GM18498 (cell line): ENCODE measurements around the gene HIVEP2.
A peak's percentile ranks its signal among the peaks of the same experiment; 100 is the strongest.
"Not testable (repeated sequence)": the region's sequence is repeated elsewhere in the genome, so short reads cannot be mapped to it uniquely, and the experiment has no call there.

Experiments
- ATAC-seq: cut with Tn5 transposase; IDR thresholded peaks from one replicate; pipeline ENCODE4 v1.9.1; 2021; ENCODE audit warnings: mild to moderate bottlenecking, moderate library complexity; ENCODE audit not compliant: unreplicated experiment

Gene HIVEP2, protein sequence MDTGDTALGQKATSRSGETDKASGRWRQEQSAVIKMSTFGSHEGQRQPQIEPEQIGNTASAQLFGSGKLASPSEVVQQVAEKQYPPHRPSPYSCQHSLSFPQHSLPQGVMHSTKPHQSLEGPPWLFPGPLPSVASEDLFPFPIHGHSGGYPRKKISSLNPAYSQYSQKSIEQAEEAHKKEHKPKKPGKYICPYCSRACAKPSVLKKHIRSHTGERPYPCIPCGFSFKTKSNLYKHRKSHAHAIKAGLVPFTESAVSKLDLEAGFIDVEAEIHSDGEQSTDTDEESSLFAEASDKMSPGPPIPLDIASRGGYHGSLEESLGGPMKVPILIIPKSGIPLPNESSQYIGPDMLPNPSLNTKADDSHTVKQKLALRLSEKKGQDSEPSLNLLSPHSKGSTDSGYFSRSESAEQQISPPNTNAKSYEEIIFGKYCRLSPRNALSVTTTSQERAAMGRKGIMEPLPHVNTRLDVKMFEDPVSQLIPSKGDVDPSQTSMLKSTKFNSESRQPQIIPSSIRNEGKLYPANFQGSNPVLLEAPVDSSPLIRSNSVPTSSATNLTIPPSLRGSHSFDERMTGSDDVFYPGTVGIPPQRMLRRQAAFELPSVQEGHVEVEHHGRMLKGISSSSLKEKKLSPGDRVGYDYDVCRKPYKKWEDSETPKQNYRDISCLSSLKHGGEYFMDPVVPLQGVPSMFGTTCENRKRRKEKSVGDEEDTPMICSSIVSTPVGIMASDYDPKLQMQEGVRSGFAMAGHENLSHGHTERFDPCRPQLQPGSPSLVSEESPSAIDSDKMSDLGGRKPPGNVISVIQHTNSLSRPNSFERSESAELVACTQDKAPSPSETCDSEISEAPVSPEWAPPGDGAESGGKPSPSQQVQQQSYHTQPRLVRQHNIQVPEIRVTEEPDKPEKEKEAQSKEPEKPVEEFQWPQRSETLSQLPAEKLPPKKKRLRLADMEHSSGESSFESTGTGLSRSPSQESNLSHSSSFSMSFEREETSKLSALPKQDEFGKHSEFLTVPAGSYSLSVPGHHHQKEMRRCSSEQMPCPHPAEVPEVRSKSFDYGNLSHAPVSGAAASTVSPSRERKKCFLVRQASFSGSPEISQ (N-terminal part only)

DNA sequence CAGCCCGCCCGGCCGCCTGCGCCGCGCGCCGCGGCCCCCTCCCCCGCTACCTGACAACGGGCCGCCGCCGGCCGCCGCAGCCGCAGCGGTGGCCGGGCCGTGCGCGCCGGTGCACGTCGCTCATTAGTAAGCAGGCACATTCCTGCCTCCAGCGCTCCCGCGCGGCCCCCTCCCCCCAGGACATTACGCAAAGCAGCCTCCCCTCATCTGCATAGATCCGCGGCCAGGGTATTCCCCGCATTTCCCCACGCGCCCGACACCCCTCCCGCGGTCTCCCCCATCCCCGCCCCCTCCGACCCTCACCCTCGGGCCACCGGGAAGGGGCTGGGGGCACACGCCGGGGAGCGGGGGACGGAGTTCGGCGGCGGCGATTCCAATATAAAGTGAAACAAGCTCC, at the start of gene HIVEP2:
Gene HIVEP2 (minus strand): TSS at position 128 of the 397 bp plus-strand sequence. CDS start 170,438 bp downstream, outside the sequence.
- ATAC-seq, result peak; percentile 31

DNA sequence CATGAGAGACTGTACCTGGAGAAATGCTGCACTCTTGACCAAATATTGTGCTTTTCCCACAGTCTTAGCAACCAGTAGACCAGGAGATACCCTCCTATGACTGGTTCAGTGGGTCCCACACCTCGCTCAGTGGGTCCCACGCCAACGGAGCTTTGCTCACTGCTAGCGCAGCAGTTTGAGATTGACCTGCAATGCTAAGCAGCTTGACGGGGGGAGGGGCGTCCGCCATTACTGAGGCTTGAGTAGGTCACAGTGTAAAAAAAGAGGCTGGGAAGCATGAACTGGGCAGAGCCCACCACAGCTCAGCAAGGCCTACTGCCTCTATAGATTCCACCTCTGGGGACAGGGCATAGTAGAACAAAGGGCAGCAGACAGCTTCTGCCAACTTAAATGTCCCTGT, 49.0 kb upstream of the HIVEP2 start:
- ATAC-seq, result no peak

DNA sequence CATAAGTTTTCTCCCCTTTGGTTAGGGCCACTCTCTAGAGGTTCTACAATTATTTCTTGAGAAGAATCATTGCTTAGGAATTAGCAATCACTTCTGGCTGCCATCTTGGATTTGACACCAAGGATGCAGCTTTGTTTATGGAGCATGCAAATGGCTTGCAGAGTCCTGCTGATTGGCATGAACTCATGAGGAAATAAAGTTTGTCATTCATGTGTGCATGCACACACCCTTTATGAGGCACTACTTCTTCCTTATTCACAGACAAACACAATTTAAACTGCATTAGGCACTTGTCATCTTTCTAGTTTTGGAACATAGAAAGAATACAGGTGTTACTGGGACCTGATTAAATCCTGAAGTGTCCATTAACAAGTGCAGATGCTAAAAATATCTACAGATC, 42.5 kb upstream of the HIVEP2 start:
- no peak for ATAC-seq

DNA sequence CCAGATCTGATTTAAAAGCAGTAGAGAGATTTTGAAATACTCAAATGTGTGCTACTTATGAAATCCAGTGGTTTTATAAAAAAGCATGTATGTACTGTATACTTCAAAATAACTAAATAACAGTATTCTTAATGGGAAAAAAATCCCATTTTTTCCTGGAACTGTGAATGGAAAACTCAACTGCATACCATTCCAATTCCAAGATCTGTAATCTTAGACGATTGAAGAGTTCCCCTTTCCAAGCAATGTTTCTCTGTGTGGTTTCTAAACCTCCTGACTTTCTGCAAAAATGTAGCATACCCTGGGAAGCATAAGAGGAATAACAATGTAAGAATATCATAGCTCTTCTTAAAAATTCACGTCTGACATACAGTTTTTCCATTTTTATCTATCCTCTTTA, 40.3 kb upstream of the HIVEP2 start:
- no peak for ATAC-seq

DNA sequence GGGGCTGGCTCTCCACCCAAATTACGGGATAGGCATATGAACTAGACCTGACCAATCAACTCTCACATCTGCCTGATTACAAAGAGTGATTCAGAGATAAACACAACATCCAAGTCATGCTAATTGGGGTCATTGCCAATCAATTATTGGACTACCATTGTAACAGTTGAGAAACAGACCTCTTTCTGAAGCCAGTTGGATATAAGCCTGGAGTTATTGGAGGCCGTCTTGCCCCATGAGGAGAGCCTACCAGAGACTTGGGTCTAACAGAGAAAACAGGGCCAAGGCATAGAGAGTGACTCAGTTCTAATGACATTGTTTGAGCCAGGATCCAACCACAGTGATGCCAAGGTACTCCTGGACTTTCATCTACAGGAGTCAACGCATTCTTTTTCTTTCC, 39.4 kb upstream of the HIVEP2 start:
- ATAC-seq, result no peak

DNA sequence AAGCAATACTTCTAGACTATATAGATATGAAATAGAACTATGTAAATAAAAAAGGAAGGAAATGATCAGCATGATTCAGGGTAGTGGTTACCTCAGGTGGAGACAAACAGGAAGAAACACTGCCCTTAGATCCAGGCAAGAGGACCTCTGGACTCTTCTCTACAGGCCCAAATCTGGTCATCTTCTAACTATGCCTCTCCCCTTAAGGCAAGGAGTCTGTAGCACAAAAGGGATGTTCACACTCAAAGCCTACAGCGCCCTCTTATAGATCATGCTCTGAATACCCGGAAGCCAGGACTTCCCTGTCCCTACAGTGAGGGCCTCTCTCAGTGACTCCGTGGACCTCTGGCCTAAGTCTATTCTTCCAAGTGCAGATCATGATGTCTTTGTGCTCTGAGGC, 30.4 kb upstream of the HIVEP2 start:
- no peak for ATAC-seq

DNA sequence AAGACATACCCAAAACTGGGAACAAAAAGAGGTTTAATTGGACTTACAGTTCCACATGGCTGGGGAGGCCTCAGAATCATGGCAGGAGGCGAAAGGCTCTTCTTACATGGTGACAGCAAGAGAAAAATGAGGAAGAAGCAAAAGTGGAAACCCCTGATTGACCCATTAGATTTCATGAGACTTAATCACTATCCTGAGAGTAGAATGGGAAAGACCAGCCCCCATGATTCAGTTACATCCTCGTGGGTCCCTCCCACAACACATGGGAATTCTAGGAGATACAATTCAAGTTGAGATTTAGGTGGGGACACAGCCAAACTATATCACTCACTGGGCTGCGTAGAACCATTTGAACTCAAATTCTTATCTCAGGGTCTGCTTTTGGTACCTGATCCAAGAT, 26.0 kb upstream of the HIVEP2 start:
- not testable (repeated sequence) for ATAC-seq

DNA sequence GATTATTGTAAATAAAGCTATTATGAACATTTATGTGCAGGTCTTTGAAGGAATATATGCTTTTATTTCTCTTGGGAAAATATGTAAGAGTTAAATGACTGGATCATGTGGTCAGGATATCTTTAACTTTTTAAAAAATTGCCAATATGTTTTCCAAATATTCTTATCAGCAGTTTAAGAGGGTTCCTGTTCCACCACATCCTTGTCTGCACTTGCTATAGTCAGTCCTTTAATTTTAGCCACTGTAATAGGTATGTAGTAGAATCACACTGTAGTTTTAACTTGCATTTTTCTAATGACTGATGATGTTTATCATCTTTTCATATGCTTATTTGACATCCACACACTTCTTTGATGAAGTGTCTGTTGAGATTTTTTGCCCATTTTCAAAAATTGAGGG, 23.6 kb upstream of the HIVEP2 start:
- no peak for ATAC-seq

DNA sequence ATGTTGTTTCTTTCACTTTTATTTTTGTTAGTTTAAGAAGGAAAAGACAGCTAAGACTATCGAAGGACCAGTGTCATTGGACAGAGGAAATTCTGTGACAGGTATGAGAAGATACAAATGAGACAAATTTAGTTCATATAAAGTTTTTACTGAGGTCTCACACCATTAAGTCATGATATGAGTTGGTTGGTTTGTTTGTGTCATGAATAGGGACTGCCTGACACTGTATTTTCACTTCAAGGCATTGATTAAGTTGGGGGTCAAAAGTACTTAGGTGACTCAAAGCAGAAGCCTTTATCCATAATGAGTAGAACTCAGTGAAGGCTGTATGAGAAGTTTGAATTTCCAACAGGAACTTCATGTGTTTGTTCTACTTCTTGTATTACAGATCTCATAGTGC, 21.3 kb upstream of the HIVEP2 start:
- ATAC-seq, result no peak

DNA sequence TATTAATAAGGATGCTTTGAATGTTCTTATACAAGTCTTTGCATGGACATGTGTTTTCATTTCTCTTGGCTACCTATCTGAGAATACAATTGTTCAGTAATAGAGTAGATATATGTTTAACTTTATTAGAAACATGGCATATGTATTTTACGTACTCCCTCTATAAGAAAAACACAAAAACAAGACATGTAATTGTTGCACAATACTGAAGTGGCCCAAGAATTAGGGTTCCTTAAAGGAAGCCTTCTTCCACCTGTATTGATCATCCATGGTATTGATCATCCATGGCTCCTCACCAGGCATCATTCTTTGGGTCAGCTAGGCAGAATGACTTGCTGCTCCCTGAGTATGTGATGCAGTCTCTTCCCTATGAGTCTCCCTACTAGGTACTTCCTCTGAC, 20.2 kb upstream of the HIVEP2 start:
- ATAC-seq, result no peak

DNA sequence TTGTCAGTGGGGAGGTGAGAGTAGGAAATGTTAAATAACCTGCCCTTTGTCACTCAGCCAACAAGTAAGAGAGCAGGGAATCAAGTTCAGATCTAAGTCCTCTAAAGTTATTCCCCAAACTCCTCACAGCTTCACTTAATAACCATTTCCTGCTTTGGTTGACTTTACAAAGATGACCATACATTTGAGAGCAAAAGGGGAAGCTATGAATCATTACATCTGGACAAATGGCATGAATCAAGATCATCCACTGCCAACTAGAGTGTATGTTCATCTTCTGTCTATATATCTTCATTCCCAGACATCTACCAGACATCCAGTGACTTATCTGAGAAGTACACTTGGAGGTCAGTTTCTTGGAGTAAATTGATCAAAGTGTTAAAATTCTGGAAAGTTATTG, 15.1 kb upstream of the HIVEP2 start:
- no peak for ATAC-seq

DNA sequence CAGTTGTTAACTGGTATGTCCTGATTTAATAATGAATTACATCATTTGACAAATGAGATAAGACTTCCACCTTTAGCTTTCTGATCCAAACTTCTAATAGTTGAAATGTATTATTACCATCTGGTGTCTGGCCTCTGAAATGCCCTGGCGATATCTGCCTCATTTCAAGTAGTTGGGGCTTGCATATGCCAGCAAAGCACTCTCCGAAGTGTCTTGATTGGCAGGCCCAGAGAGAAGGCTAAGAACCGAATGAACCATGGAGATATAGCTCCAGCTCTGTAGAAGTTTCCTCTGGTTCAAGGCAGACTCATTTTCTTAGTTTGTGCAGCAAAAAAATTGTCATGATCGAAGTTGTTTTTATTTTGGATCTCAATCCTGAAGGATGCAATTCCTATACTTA, 13.4 kb upstream of the HIVEP2 start:
- ATAC-seq, result no peak

DNA sequence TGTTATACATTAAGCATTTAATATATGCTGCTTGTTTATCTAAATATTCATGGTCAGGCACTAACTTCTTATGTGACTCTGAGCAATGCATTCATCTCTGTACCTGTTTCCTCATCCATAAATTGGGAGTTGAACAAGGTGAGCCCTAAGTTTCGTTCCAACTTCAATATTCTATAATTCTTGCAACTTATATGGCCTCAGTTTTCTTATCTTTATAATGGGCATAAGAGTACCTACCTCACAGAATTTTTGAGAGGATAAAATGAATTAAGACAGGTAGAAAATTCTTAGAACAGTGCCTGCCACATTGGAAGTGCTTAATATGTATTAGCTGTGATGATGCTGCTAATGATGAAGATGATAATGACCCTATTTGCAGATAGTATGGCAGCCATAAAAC, 11.8 kb upstream of the HIVEP2 start:
- ATAC-seq, result no peak

DNA sequence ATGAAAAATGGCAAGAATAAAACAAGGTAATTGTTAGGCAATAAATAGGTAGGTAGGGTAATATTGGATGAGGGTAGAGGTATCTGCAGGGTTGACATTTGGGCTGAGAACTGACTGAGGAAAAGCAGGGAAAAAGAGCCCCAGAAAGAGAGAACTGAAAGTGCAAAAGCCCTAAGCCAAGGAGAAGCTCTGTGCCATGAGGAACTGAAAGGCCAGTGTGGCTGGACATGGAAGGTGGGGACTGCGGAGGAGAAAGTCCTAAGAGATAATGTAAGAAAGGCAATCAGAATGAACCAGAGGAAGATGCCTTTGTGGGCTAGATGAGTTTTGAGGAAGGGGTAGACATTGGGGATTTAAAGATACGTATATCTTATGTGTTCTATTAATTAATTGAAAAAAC, 9.9 kb upstream of the HIVEP2 start:
- no peak for ATAC-seq

DNA sequence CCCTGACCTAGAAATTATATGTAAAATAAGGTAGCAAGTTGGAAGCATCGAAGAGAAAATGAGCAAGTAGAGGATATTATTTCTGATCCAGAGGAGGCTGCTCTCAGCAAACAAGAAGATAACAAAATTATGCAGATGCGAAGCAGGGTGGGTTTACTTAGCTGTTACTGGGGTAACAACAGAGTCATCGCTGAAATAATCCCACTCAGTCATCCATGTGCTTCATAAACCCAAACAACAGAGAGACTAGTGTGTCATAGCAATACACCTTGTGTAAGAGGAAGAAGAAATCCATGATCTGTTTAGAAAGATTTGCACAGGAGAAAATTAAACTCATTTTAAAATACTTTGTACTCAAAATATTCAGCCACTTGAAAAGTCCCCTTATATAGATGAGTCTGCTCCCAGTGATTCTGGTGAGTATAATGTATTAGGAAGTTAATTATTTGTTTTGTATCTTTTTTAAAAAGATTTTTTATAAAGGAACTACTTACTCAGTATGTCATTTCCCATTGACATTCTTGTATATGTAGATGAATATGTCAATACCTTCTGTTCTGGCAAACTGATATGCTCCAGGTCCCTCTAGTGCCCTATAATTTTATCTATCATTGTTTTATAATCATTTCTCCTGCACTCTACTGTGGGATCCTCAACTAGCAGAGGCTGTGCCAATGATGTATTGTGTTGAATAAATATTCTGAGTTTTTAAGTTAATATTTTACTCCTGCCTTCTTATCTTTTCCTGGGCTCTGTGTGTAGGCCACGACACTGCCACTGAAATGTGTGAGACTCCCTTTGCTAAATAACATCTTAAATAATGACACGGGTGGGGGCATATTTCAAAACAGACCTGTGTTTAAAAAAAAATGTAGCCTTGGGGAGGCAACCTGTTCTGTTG, 8.6 kb upstream of the HIVEP2 start:
- ATAC-seq, result no peak

DNA sequence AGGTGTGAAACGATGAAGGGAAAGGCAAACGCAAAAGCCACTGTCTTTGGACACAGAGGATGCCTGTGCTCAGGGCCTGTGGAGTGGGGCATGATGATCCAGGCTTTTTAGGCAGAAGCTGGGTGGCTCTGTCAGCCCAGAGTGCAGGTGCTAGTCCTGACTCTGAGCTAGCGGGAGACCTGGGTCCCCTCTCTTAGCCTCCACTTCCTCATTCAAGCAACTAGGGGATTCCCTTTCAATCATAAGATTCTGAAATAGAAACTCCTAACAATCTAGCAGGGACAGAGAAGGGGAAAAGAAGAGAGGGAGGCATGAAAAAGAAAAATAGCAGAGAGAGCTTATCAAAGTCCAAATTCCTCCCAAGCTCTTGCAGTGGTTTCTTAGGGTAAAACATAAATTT, 7.6 kb upstream of the HIVEP2 start:
- ATAC-seq, result peak; percentile 71

DNA sequence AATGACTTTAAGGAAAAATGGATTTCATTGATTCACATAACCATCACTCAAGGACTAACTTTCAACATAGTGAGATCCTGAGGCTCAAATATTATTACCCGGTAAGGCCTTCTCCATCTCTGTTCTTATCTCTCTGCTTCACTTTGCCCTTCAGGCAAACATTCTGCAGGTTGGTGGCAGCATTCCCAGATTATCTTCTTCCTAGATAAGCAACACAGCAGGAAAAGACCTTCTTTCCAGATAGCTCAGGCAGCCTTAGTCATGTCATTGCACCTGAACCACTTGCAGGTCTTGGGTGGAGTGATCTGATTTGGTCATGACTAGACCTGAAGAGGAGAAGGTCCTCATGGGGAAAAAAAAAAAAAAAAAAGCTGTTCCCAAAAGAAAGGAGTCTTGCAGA, 5.3 kb upstream of the HIVEP2 start:
- no peak for ATAC-seq

DNA sequence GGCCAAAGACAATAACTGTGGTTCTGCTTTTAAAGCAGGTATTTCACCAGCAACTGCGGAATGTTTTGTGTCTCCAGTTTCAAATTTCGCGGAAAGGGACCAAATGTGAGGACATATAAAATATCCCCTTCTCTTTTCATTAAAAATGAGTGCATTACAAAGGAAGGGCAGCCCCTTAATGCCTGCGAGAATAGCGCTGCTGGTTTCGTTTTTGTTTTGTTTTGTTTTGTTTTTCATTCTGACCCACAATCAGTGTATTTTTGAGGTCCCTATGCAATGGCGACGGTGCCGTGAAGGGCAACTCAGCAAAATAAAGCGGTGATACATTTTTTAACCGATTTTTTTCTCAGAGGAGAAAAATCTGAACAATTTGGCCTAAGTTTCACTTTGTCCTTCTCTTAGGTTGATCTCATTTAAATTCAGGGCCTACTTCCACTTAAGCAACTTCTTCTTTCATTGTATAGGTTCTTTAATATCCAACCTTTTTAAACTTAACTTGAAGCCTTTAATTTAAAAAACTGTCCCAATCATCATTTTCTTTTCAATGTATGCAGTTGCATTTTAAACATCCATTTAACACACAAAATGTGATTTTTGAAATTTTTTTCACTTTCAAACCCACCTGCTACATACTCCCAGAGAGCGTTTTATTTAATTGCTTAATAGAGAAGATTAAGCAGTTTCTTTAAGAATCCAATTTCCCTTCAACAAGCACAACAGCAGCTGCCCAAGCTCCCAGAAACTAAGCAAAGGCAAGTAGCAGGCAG, 2.9 kb upstream of the HIVEP2 start:
- ATAC-seq, result peak; percentile 28

DNA sequence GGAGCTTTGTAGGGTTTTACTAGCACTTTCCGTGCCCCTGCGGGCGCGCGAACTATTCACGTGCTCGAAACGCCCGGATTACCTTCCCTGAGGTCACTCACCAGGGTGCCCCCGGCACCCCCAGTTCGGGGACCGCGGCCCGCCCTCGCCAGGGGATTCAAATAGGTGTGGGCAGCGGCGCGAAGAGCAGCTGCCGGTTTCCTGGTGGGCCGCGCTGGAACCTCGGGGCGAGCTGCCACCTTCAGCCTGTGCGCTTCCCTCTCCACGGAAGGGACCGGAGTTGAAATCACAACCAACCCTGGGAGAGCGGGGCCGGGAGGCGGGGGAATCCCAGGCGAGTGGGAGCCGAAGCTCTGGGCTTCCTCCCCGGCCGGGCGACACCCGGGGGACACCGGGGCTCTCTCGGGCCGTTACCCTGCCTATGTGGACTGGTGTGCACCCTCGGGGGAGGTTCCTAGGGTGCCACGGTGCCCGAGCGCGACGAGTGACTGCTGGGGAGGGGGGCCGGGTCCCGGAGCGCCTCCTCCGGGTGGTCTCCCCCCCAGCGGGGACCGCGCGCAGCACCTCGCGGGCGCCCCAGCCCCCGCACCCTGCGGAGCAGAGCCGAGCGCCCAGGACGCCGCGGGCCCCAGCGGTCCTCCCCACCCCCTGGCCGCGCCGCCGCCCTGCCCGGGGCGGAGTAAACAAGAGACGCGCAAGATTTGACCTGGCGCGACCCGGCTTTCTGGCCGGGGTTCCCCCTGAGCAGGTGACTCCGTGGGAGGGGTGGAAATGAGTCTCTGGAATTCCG, 2.1 kb upstream of the HIVEP2 start:
- peak; percentile 56 for ATAC-seq
